HG02759 (cell line): ENCODE data around the gene DDRGK1.

Experiments
- ATAC-seq: cut with Tn5 transposase; IDR thresholded peaks from one replicate; pipeline ENCODE4 v1.9.1; 2021; ENCODE audit warnings: mild to moderate bottlenecking, moderate library complexity; ENCODE audit not compliant: unreplicated experiment

DDRGK1 gene

GRCh38 chr20:3204124-3204794, at the start of gene DDRGK1:
TSS of gene DDRGK1 (minus strand) at chr20:3204682. CDS start at chr20:3204627, 55 bp downstream.
- ATAC-seq, result peak; percentile 85

DNA sequence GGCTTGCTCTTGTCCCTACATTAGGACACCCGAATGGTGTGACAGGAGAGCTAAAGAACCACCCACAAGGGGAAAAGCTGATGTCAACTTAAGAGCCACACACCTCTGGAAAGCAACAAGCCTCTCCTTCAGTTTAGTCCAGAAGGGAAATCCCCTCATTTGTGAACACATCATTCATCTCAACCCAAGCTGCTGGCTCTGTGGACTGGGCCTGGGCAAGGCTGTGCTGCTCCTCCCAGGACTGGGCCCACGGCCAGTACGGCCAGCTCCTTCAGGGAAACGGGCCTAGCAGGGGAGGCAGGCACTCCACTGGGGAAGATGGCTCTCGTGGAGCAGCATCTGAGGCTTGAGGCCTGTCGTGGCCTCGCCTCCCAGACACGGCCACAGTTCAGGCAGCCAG, 47.3 kb upstream of the DDRGK1 start:
- ATAC-seq, result no peak

GRCh38 chr20:3250091-3250504, 45.6 kb upstream of the DDRGK1 start:
- no peak for ATAC-seq

DNA sequence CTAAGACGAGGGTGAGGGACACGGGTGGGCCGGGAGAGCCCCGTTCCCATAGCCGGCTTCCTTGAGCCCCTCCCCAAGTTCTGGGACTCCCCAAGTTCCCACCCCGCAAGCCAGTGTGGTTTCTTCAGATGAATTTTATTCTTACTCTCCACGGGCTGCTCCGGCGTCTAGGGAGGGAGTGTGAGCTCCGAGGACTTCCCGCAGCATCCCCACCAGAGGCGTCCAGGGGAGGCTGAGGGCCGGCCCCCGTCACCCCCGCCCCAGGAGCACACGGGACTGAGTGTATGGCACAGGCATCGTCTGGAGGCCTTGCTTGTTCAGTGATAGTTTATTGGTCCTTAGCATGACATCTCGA, 44.5 kb upstream of the DDRGK1 start:
- no peak for ATAC-seq

GRCh38 chr20:3248167-3248992, 43.9 kb upstream of the DDRGK1 start:
- no peak for ATAC-seq

GRCh38 chr20:3247638-3248037, 43.2 kb upstream of the DDRGK1 start:
- no peak for ATAC-seq

DNA sequence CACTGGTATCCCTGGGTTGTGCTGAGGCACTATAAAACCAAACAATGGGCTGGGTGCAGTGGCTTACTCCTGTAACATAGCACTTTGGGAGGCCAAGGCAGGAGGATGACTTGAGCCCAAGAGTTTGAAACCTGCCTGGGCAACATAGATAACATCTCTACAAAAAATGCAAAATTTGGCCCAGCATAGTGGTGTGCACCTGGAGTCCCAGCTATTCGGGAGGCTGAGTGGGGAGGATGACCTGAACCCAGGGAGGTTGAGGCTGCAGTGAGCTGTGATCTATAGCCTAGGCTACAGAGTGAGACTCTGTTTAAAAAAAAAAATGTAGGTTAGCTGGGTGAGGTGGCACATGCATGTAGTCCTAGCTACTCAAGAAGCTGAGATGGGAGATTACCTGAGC, 42.2 kb upstream of the DDRGK1 start:
- no peak for ATAC-seq

GRCh38 chr20:3245711-3246110, 41.2 kb upstream of the DDRGK1 start:
- no peak for ATAC-seq

DNA sequence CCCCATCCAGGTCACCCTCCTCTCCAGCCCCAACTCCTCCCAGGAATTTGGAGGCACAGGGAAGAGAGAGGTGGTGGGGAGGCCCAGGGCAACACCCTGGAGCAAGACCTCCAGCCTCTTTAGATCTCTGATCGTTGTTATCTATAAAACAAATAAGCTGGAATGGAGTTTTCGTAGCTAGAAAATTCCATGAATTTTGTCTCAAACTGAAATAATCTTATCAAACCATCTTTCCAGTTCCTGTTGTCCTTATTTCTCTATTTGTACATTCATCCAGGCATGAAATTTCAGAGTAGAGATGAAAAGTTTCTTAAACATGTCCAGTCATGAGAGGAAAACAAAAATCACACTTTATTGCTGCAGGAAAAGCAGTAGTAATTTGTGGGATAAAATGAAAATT, 40.7 kb upstream of the DDRGK1 start:
- ATAC-seq, result no peak

GRCh38 chr20:3244613-3245012, 40.1 kb upstream of the DDRGK1 start:
- no peak for ATAC-seq

DNA sequence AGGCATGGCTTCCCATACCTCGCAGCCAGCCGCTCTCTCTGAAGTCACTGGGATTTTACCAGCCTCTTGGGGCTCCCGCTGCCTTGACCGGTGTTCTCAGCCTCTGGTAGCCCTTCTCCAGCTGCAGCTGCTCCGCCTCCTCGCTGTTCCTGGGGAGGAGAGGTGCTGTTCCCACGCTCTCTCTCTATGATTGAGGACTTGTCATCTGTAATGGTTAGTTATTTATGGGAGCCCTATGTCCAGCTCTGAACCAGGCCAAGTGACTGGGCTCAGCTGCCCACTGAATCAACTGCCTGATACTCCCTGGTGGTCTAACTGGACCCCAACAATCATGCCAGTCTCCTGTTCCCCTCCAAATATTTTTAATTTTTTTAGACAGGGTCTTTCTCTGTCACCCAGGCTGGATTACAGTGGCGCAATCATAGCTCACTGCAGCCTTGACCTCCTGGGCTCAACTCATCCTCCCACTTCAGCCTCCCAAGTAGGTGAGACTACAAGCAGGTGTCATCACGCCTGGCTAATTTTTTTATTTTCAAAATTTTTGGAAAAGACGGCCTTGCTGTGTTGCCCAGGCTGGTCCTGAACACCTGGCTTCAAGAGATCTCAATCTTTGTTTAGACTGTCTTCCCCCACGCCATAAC, 39.4 kb upstream of the DDRGK1 start:
- no peak for ATAC-seq

GRCh38 chr20:3242172-3242692, 37.8 kb upstream of the DDRGK1 start:
- ATAC-seq, result no peak

DNA sequence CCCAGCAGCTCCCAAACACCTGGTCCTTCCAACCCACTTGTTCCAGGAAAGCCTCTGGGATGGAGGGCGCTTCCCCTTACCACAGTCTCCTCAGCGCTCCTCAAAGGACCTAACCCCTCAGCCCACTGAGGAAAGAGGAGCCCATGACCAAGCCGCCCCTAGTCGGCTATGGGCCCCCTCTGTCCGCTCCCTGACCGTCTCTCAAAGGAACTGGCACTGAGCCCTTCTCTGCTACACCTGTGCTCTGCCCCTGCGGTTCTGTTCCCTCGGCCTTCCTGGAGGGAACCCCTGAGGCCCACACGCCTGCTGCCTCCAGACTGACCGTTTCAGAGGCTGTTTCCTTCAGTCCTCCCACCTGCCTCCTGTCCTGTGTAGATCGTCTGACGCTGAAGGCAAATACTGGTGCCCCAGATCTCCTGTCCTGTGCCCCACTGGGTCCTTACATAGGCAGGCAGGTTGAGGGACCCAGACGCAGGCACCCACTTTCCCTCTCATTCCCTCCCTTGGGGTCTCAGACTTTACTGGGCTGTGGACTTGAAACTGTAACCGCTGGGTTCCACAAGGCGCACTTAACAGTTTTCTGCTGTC, 36.4 kb upstream of the DDRGK1 start:
- no peak for ATAC-seq

GRCh38 chr20:3239867-3240775, 35.6 kb upstream of the DDRGK1 start:
- no peak for ATAC-seq

GRCh38 chr20:3239026-3239866, 34.8 kb upstream of the DDRGK1 start, which contains the start of gene SLC4A11:
TSS of gene SLC4A11 (minus strand) at chr20:3239190. CDS start at chr20:3239137, 53 bp downstream.
- peak; percentile 61 for ATAC-seq

GRCh38 chr20:3238616-3239025, 34.1 kb upstream of the DDRGK1 start:
- peak; percentile 30 for ATAC-seq

GRCh38 chr20:3237958-3238615, 33.6 kb upstream of the DDRGK1 start:
- ATAC-seq, result peak; percentile 22
